Measurements from ENCODE around the gene KDF1. TPM values are rescaled to one million over a fixed set of nuclear protein-coding genes. Genes with fewer than 3 reads are reported as not detected.

The KDF1 gene
- total and polyA plus RNA-seq, 2 experiments from 2014 or later = 13.6 to 21.1 TPM

DNA sequence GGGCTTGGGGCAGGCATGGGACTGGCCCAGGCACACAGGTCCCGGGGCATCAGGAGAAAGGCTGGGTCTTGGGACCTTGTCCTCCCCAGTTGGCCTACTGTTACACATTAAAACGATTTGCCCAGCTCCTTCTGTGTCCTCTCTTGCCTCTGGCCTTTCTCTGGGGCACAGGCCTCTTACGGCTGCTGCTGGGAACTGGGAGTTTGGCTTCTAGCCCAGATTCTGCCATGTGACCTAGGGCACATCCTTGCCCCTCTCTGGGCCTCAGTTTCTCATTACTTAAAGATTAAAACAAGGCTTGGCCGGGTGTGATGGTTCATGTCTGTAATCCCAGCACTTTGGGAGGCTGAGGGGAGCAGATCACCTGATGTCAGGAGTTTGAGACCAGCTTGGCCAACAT lies 14.0 kb downstream of the KDF1 start:
- peaks cover 28% of the 10 kb centered on the region for H3F3A ChIP-seq (replicated peaks; ENCODE audit: low read depth)
- no peak overlapping the region; the same call in 1 of the 2 replicates for H3K27ac ChIP-seq (ENCODE audit: low read depth)
- H3K79me2 ChIP-seq (replicated peaks; ENCODE audit: insufficient read depth) = no peaks in the 10 kb centered on the region
- DNase-seq (ENCODE audit: low spot score) (no peak), ATAC-seq (no peak)
- no peaks in the 10 kb centered on the region for H3K9me3 Mint-ChIP-seq
- H3K9me2 ChIP-seq (ENCODE audit: insufficient read depth) = no peaks in the 10 kb centered on the region
- no peak overlapping the region for H2AFZ ChIP-seq
- H3K4me1 Mint-ChIP-seq = no peaks in the 10 kb centered on the region
- no peak overlapping the region for H3K4me3 Mint-ChIP-seq
- H3K27ac Mint-ChIP-seq = no peak overlapping the region
- TF ChIP-seq CREB1 (CRISPR knock-in tag; IDR thresholded peaks at IDR 0.05; ENCODE audit: low read depth) = no peak
- TF ChIP-seq EZH2 (IDR thresholded peaks at IDR 0.05; ENCODE audit: low read depth, unreplicated experiment) = no peak
- TF ChIP-seq, protein P1, sequence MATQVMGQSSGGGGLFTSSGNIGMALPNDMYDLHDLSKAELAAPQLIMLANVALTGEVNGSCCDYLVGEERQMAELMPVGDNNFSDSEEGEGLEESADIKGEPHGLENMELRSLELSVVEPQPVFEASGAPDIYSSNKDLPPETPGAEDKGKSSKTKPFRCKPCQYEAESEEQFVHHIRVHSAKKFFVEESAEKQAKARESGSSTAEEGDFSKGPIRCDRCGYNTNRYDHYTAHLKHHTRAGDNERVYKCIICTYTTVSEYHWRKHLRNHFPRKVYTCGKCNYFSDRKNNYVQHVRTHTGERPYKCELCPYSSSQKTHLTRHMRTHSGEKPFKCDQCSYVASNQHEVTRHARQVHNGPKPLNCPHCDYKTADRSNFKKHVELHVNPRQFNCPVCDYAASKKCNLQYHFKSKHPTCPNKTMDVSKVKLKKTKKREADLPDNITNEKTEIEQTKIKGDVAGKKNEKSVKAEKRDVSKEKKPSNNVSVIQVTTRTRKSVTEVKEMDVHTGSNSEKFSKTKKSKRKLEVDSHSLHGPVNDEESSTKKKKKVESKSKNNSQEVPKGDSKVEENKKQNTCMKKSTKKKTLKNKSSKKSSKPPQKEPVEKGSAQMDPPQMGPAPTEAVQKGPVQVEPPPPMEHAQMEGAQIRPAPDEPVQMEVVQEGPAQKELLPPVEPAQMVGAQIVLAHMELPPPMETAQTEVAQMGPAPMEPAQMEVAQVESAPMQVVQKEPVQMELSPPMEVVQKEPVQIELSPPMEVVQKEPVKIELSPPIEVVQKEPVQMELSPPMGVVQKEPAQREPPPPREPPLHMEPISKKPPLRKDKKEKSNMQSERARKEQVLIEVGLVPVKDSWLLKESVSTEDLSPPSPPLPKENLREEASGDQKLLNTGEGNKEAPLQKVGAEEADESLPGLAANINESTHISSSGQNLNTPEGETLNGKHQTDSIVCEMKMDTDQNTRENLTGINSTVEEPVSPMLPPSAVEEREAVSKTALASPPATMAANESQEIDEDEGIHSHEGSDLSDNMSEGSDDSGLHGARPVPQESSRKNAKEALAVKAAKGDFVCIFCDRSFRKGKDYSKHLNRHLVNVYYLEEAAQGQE (IDR thresholded peaks at IDR 0.05; ENCODE audit: unreplicated experiment) = no peak
- H3K4me2 ChIP-seq = no peak overlapping the region
- no peaks in the 10 kb centered on the region for H3K27me3 ChIP-seq (ENCODE audit: insufficient read depth)
- peaks cover 5% of the 10 kb centered on the region for H4K20me1 ChIP-seq (replicated peaks; ENCODE audit: insufficient read depth)
- H3K4me1 ChIP-seq (ENCODE audit: insufficient read depth) = no peaks in the 10 kb centered on the region
- no peak overlapping the region for H3K4me3 ChIP-seq
- peaks cover 9% of the 10 kb centered on the region for H3K27me3 Mint-ChIP-seq (ENCODE audit: insufficient read depth, low read depth, poor library complexity)
- peaks cover 34% of the 10 kb centered on the region for H3K36me3 ChIP-seq (ENCODE audit: insufficient read depth)
- H3K36me3 Mint-ChIP-seq (ENCODE audit: low read depth) = peaks cover 74% of the 10 kb centered on the region

DNA sequence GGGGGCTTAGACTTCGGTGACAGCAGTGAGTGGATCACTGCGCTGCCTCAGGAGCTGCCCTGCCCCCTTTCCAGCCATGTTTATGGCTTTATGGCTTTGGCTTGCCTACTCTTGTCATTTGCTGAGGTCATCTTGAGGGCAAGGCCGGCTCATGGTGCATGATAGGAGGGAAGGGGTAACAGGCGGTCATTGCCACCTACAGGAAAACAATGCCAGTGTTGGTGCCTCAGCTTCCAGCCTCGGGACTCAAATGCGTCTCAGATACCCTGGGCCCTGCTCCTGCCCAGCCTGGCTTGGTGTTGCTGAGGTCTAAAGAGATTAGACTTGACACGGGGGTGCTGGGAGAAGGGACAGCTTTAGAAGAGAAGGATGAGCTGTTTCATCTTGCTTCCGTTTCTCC lies 14.5 kb downstream of the KDF1 start:
- Histone ChIP-seq H3K9me2 (ENCODE audit: insufficient read depth) (no peaks in the 10 kb centered on the region), H3K27me3 (ENCODE audit: insufficient read depth) (no peaks in the 10 kb centered on the region), H3K27ac (ENCODE audit: low read depth) (no peak overlapping the region; the same call in 1 of the 2 replicates), H4K20me1 (replicated peaks; ENCODE audit: insufficient read depth) (peaks cover 8% of the 10 kb centered on the region), H3K79me2 (replicated peaks; ENCODE audit: insufficient read depth) (no peaks in the 10 kb centered on the region), H3K4me2 (no peak overlapping the region), H3K36me3 (ENCODE audit: insufficient read depth) (peaks cover 35% of the 10 kb centered on the region), H3K4me3 (no peak overlapping the region), H2AFZ (no peak overlapping the region), H3K4me1 (ENCODE audit: insufficient read depth) (no peaks in the 10 kb centered on the region), H3F3A (replicated peaks; ENCODE audit: low read depth) (peaks cover 28% of the 10 kb centered on the region)
- no peak for ATAC-seq
- no peak overlapping the region for H3K27ac Mint-ChIP-seq
- H3K4me1 Mint-ChIP-seq = no peaks in the 10 kb centered on the region
- H3K27me3 Mint-ChIP-seq (ENCODE audit: insufficient read depth, low read depth, poor library complexity) = peaks cover 9% of the 10 kb centered on the region
- no peak overlapping the region for H3K4me3 Mint-ChIP-seq
- peaks cover 75% of the 10 kb centered on the region for H3K36me3 Mint-ChIP-seq (ENCODE audit: low read depth)
- no peak for TF ChIP-seq EZH2phosphoT487 (IDR thresholded peaks at IDR 0.05; ENCODE audit: unreplicated experiment)
- TF ChIP-seq ZNF114 (CRISPR knock-in tag; IDR thresholded peaks at IDR 0.05) = no peak
- TF ChIP-seq JUNB (IDR thresholded peaks at IDR 0.05; ENCODE audit: unreplicated experiment) = no peak
- TF ChIP-seq CREB1 (CRISPR knock-in tag; IDR thresholded peaks at IDR 0.05; ENCODE audit: low read depth) = no peak
- TF ChIP-seq STAT1 (IDR thresholded peaks at IDR 0.05; ENCODE audit: unreplicated experiment) = no peak
- TF ChIP-seq NANOG (IDR thresholded peaks at IDR 0.05; ENCODE audit: borderline replicate concordance) = no peak
- TF ChIP-seq, protein P2, sequence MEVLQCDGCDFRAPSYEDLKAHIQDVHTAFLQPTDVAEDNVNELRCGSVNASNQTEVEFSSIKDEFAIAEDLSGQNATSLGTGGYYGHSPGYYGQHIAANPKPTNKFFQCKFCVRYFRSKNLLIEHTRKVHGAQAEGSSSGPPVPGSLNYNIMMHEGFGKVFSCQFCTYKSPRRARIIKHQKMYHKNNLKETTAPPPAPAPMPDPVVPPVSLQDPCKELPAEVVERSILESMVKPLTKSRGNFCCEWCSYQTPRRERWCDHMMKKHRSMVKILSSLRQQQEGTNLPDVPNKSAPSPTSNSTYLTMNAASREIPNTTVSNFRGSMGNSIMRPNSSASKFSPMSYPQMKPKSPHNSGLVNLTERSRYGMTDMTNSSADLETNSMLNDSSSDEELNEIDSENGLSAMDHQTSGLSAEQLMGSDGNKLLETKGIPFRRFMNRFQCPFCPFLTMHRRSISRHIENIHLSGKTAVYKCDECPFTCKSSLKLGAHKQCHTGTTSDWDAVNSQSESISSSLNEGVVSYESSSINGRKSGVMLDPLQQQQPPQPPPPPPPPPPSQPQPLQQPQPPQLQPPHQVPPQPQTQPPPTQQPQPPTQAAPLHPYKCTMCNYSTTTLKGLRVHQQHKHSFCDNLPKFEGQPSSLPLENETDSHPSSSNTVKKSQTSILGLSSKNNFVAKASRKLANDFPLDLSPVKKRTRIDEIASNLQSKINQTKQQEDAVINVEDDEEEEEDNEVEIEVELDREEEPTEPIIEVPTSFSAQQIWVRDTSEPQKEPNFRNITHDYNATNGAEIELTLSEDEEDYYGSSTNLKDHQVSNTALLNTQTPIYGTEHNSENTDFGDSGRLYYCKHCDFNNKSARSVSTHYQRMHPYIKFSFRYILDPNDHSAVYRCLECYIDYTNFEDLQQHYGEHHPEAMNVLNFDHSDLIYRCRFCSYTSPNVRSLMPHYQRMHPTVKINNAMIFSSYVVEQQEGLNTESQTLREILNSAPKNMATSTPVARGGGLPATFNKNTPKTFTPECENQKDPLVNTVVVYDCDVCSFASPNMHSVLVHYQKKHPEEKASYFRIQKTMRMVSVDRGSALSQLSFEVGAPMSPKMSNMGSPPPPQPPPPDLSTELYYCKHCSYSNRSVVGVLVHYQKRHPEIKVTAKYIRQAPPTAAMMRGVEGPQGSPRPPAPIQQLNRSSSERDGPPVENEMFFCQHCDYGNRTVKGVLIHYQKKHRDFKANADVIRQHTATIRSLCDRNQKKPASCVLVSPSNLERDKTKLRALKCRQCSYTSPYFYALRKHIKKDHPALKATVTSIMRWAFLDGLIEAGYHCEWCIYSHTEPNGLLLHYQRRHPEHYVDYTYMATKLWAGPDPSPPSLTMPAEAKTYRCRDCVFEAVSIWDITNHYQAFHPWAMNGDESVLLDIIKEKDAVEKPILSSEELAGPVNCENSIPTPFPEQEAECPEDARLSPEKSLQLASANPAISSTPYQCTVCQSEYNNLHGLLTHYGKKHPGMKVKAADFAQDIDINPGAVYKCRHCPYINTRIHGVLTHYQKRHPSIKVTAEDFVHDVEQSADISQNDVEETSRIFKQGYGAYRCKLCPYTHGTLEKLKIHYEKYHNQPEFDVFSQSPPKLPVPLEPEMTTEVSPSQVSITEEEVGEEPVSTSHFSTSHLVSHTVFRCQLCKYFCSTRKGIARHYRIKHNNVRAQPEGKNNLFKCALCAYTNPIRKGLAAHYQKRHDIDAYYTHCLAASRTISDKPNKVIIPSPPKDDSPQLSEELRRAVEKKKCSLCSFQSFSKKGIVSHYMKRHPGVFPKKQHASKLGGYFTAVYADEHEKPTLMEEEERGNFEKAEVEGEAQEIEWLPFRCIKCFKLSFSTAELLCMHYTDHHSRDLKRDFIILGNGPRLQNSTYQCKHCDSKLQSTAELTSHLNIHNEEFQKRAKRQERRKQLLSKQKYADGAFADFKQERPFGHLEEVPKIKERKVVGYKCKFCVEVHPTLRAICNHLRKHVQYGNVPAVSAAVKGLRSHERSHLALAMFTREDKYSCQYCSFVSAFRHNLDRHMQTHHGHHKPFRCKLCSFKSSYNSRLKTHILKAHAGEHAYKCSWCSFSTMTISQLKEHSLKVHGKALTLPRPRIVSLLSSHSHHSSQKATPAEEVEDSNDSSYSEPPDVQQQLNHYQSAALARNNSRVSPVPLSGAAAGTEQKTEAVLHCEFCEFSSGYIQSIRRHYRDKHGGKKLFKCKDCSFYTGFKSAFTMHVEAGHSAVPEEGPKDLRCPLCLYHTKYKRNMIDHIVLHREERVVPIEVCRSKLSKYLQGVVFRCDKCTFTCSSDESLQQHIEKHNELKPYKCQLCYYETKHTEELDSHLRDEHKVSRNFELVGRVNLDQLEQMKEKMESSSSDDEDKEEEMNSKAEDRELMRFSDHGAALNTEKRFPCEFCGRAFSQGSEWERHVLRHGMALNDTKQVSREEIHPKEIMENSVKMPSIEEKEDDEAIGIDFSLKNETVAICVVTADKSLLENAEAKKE (CRISPR knock-in tag; IDR thresholded peaks at IDR 0.05) = no peak
- no peaks in the 10 kb centered on the region for H3K9me3 Mint-ChIP-seq
- DNase-seq (ENCODE audit: low spot score) = no peak
